ENCODE results near the gene CHMP6. TPM values are rescaled to one million over a fixed set of nuclear protein-coding genes. Genes with fewer than 3 reads are reported as not detected.
A peak's percentile ranks its signal among the peaks of the same experiment; 100 is the strongest.

CHMP6 gene
- total and polyA plus RNA-seq, 9 of the 15 experiments (the other 6 are each of a cell fraction or from before 2014, with no cell fraction given) = 0.25 to 30.4 (median 13.4) TPM

DNA sequence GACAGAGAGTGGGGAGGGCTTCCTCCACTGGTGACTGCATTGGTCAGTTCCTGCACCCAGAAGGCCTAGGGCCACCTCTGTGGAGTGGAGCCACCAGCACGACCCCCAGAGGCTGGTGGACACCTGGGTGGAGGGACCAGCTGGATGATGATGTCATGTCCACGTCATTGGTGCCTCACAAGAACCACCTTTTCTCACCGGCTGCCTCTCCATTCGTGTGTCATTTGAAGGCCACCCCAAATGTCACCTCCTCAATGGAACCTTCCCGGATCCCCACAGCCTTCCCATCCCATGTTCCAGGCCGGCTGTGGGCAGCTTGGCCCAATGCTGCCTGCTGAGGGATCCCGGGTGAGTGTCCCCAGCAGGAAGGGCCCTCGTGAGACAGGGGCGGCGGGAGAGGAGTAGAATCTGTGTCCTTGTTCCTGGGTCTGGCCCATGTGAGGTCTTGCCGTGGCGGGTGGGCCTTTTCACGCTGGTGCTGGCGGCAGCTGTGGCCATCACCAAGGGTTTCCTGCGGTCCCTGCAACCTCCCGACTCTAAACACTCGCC lies 9.1 kb upstream of the CHMP6 start (continued):
- TF ChIP-seq, protein P1, sequence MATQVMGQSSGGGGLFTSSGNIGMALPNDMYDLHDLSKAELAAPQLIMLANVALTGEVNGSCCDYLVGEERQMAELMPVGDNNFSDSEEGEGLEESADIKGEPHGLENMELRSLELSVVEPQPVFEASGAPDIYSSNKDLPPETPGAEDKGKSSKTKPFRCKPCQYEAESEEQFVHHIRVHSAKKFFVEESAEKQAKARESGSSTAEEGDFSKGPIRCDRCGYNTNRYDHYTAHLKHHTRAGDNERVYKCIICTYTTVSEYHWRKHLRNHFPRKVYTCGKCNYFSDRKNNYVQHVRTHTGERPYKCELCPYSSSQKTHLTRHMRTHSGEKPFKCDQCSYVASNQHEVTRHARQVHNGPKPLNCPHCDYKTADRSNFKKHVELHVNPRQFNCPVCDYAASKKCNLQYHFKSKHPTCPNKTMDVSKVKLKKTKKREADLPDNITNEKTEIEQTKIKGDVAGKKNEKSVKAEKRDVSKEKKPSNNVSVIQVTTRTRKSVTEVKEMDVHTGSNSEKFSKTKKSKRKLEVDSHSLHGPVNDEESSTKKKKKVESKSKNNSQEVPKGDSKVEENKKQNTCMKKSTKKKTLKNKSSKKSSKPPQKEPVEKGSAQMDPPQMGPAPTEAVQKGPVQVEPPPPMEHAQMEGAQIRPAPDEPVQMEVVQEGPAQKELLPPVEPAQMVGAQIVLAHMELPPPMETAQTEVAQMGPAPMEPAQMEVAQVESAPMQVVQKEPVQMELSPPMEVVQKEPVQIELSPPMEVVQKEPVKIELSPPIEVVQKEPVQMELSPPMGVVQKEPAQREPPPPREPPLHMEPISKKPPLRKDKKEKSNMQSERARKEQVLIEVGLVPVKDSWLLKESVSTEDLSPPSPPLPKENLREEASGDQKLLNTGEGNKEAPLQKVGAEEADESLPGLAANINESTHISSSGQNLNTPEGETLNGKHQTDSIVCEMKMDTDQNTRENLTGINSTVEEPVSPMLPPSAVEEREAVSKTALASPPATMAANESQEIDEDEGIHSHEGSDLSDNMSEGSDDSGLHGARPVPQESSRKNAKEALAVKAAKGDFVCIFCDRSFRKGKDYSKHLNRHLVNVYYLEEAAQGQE (IDR thresholded peaks at IDR 0.05; ENCODE audit: borderline replicate concordance) = no peak
- TF ChIP-seq, protein P1 (CRISPR knock-in tag; IDR thresholded peaks at IDR 0.05; ENCODE audit: low read depth) = no peak
- TF ChIP-seq ZKSCAN1 (IDR thresholded peaks at IDR 0.05; ENCODE audit: low read depth, low read length) (no peak), TEAD1 (CRISPR knock-in tag; IDR thresholded peaks at IDR 0.05) (no peak), NEUROD1 (IDR thresholded peaks at IDR 0.05; ENCODE audit: borderline replicate concordance, low read depth, low read length, partially characterized antibody) (no peak), CREM (IDR thresholded peaks at IDR 0.05; ENCODE audit: low read depth) (peak; percentile 76), ZNF699 (CRISPR knock-in tag; IDR thresholded peaks at IDR 0.05; ENCODE audit: insufficient replicate concordance) (no peak), PHF8 (IDR thresholded peaks at IDR 0.05; ENCODE audit: borderline replicate concordance, low read length) (no peak), HMG20B (CRISPR knock-in tag; IDR thresholded peaks at IDR 0.05) (no peak), ZFP30 (CRISPR knock-in tag; IDR thresholded peaks at IDR 0.05; ENCODE audit: borderline replicate concordance) (no peak), MYC (IDR thresholded peaks at IDR 0.05; ENCODE audit: low read depth, low read length) (no peak), MYC (CRISPR knock-in tag; IDR thresholded peaks at IDR 0.05; ENCODE audit: borderline replicate concordance, low read depth) (no peak)
